Vagina (tissue), 2 donors: ENCODE data around the gene ZNF628.

ENCODE experiments used
- CTCF ChIP-seq, 3 experiments: fragments of 450-650 bp in 2 of 3; fragments of 200-600 bp in 1 of 3; sonication (generic) in 1 of 3; IDR thresholded peaks; one replicate each; pipeline ENCODE4 v1.5.1; 2017 to 2019; ENCODE audit warnings: antibody characterized with exemption in 3 of 3, mild to moderate bottlenecking in 2 of 3, moderate library complexity in 2 of 3
- POLR2A ChIP-seq, 2 donors: fragments of 450-650 bp; IDR thresholded peaks; one replicate each; pipeline ENCODE4 v1.6.1; 2017; ENCODE audit warnings: antibody characterized with exemption in 2 of 2, mild to moderate bottlenecking in 2 of 2, moderate library complexity in 2 of 2
- POLR2AphosphoS5 ChIP-seq, 2 donors: sonication (generic); formaldehyde crosslinking; IDR thresholded peaks; one replicate each; pipeline ENCODE4 v1.9.0; 2017; ENCODE audit warnings: antibody characterized with exemption in 2 of 2, mild to moderate bottlenecking in 2 of 2, low read depth in 1 of 2; ENCODE audit not compliant: insufficient read depth in 1 of 2

GRCh38 chr19:55441319-55441691, 35.1 kb upstream of the ZNF628 start:
- no peak for TF ChIP-seq CTCF (IDR thresholded peaks at IDR 0.05)
- TF ChIP-seq POLR2A (IDR thresholded peaks at IDR 0.05) = no peak
- TF ChIP-seq POLR2AphosphoS5 (IDR thresholded peaks at IDR 0.05; ENCODE audit: insufficient read depth in 1 of 2, low read depth in 1 of 2) = no peak
